NCI-H1105 treated with DMSO at 0.1 percent for 48 hours (cell line): ENCODE measurements around the gene POFUT1.
A peak's percentile ranks its signal among the peaks of the same experiment; 100 is the strongest.
"Not testable (repeated sequence)": the region's sequence is repeated elsewhere in the genome, so short reads cannot be mapped to it uniquely, and the experiment has no call there.

Experiments
- DNase-seq: peaks from one replicate; lab custom pipeline; 2025; lab: John Stamatoyannopoulos, UW

POFUT1 gene

GRCh38 chr20:32189691-32190615 is 17.7 kb upstream of the POFUT1 start:
- DNase-seq, result peak; percentile 73

GRCh38 chr20:32190616-32191415 is 16.9 kb upstream of the POFUT1 start:
- DNase-seq, result peak; percentile 47

GRCh38 chr20:32191422-32191821 is 16.3 kb upstream of the POFUT1 start:
- DNase-seq, result no peak

- DNase-seq, result no peak
Observed at GRCh38 chr20:32191873-32192272, 15.8 kb upstream of the POFUT1 start.

- DNase-seq, result no peak
Observed at GRCh38 chr20:32192698-32193097, 15.0 kb upstream of the POFUT1 start.

- not testable (repeated sequence) for DNase-seq
Observed at GRCh38 chr20:32193336-32193735, 14.3 kb upstream of the POFUT1 start.

- no peak for DNase-seq
Observed at GRCh38 chr20:32193996-32194395, 13.7 kb upstream of the POFUT1 start.

GRCh38 chr20:32195581-32195980 is 12.1 kb upstream of the POFUT1 start:
- no peak for DNase-seq

- not testable (repeated sequence) for DNase-seq
Observed at GRCh38 chr20:32196613-32197012, 11.1 kb upstream of the POFUT1 start.

- DNase-seq, result not testable (repeated sequence)
Observed at GRCh38 chr20:32197136-32197535, 10.5 kb upstream of the POFUT1 start.

- DNase-seq, result no peak
Observed at GRCh38 chr20:32199006-32199405, 8.7 kb upstream of the POFUT1 start.

- no peak for DNase-seq
Observed at GRCh38 chr20:32201296-32201976, 6.2 kb upstream of the POFUT1 start.

- no peak for DNase-seq
Observed at GRCh38 chr20:32201977-32202363, 5.7 kb upstream of the POFUT1 start.

- DNase-seq, result no peak
Observed at GRCh38 chr20:32203356-32204204, 4.1 kb upstream of the POFUT1 start.

- DNase-seq, result no peak
Observed at GRCh38 chr20:32204205-32205109, 3.2 kb upstream of the POFUT1 start.

- DNase-seq, result no peak
Observed at GRCh38 chr20:32205110-32205842, 2.4 kb upstream of the POFUT1 start.

GRCh38 chr20:32205843-32206759 is 1.6 kb upstream of the POFUT1 start:
- DNase-seq, result no peak

- no peak for DNase-seq
Observed at GRCh38 chr20:32206760-32207625, 687 bp upstream of the POFUT1 start.
